ENCODE measurements around the gene TSPAN14.

TSPAN14 gene

DNA sequence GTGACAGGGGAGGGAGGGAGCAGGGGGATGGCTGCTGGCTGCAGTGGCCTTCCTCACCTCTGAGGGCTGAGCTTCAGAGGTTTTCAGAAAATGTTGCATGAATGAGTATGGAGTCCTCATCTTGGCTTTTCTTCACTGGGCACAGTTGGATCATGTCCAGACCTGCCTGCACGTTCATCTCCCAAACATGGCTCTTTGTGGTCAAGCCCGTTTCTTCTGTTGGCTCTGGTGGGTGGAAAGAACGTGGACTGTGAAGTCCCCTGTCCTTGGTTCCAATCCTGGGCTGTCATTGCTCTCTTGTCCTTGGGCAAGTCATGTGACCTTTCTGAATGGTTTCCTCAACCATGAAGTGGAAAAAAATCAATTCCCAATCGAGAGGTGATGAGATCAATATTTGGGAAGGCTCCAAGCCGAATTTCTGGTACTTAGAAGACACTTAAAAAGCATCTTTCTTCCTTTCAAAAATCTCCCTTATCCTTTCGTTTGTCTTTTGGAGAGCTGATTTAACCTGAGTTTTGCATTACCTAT, 34.5 kb downstream of the TSPAN14 start:
- Histone ChIP-seq H3K4me3 (ENCODE audit: low read depth, low read length, poor library complexity, severe bottlenecking) (no peak overlapping the region), H2AFZ (ENCODE audit: low read length) (no peak overlapping the region), H3K9ac (ENCODE audit: low read length) (no peak overlapping the region), H3K4me1 (ENCODE audit: insufficient read depth, low read length, severe bottlenecking) (peaks cover 35% of the 10 kb centered on the region), H3K27ac (ENCODE audit: low read depth, low read length, poor library complexity, severe bottlenecking) (no peak overlapping the region), H3F3A (ENCODE audit: insufficient read depth, low read length) (no peaks in the 10 kb centered on the region), H3K4me2 (ENCODE audit: low read length) (no peak overlapping the region), H3K9me3 (ENCODE audit: low read length) (no peaks in the 10 kb centered on the region), H3K79me2 (ENCODE audit: insufficient read depth, low read length) (peaks cover 22% of the 10 kb centered on the region), H4K20me1 (ENCODE audit: insufficient read depth, low read length) (no peaks in the 10 kb centered on the region), H3K9me2 (ENCODE audit: low read depth, low read length) (no peaks in the 10 kb centered on the region), H3K36me3 (ENCODE audit: insufficient read depth, low read length) (peaks cover 42% of the 10 kb centered on the region; the same call in 1 of the 2 replicates), H3K27me3 (ENCODE audit: insufficient read depth, low read length) (no peaks in the 10 kb centered on the region)
- no peak for TF ChIP-seq CTCF (IDR thresholded peaks at IDR 0.05; ENCODE audit: low read length)
- no peak for TF ChIP-seq EZH2 (IDR thresholded peaks at IDR 0.05; ENCODE audit: borderline replicate concordance, low read length)

DNA sequence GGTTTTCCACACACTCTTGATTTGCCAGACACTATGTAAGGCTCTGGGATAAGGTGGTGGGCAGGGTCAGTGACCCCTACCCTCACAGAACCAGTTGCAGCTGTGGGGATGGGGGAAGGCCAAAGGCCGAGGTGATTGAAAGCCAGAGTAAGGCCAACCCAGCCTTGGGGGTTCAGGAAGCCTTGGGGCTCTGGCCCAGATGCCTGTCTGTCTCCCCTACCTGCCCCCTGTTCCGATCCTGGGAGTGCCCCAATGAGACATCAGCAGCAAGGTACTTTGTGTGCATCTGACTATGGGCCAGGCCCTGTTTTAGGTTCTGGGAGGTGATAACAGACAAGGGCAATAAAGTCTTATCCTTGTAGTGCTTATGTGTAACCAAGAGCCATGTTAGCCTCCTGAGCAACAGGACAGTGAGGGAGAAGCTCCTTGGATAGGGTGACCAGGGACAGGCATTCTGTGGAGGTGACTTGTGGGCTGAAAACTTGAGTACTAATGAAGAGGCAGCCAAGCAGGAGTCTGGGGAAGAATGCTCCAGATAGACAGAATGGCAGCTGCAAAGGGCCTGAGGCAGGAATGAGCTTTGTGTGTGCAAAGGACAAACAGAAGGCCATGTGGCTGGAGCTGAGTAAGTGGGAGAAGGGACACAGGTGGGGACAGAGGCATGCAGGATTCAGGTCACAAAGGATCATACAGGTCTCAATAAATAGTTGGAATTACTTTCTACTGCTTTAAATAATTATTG, 35.4 kb downstream of the TSPAN14 start:
- Histone ChIP-seq H4K20me1 (ENCODE audit: insufficient read depth, low read length) (no peaks in the 10 kb centered on the region), H3K4me2 (ENCODE audit: low read length) (no peak overlapping the region), H3K9me3 (ENCODE audit: low read length) (no peaks in the 10 kb centered on the region), H2AFZ (ENCODE audit: low read length) (no peak overlapping the region), H3K4me3 (ENCODE audit: low read depth, low read length, poor library complexity, severe bottlenecking) (no peak overlapping the region), H3K27me3 (ENCODE audit: insufficient read depth, low read length) (no peaks in the 10 kb centered on the region), H3K79me2 (ENCODE audit: insufficient read depth, low read length) (peaks cover 17% of the 10 kb centered on the region; the same call in 1 of the 2 replicates), H3F3A (ENCODE audit: insufficient read depth, low read length) (no peaks in the 10 kb centered on the region), H3K36me3 (ENCODE audit: insufficient read depth, low read length) (peaks cover 51% of the 10 kb centered on the region; the same call in 1 of the 2 replicates), H3K9me2 (ENCODE audit: low read depth, low read length) (no peaks in the 10 kb centered on the region), H3K4me1 (ENCODE audit: insufficient read depth, low read length, severe bottlenecking) (peaks cover 30% of the 10 kb centered on the region), H3K9ac (ENCODE audit: low read length) (no peak overlapping the region), H3K27ac (ENCODE audit: low read depth, low read length, poor library complexity, severe bottlenecking) (no peak overlapping the region)
- TF ChIP-seq EZH2 (IDR thresholded peaks at IDR 0.05; ENCODE audit: borderline replicate concordance, low read length) (no peak), CTCF (IDR thresholded peaks at IDR 0.05; ENCODE audit: low read length) (no peak)

- Histone ChIP-seq H3K9me3 (ENCODE audit: low read length) (0 out of 2 replicates have a peak, but pooled peaks cover 4% of the 10 kb centered on the region), H3K27me3 (ENCODE audit: insufficient read depth, low read length) (no peaks in the 10 kb centered on the region), H4K20me1 (ENCODE audit: insufficient read depth, low read length) (no peaks in the 10 kb centered on the region), H3F3A (ENCODE audit: insufficient read depth, low read length) (no peaks in the 10 kb centered on the region), H3K9ac (ENCODE audit: low read length) (no peak overlapping the region), H3K4me2 (ENCODE audit: low read length) (no peak overlapping the region), H2AFZ (ENCODE audit: low read length) (no peak overlapping the region), H3K4me3 (ENCODE audit: low read depth, low read length, poor library complexity, severe bottlenecking) (no peak overlapping the region), H3K27ac (ENCODE audit: low read depth, low read length, poor library complexity, severe bottlenecking) (no peak overlapping the region), H3K79me2 (ENCODE audit: insufficient read depth, low read length) (peaks cover 9% of the 10 kb centered on the region; the same call in 1 of the 2 replicates), H3K36me3 (ENCODE audit: insufficient read depth, low read length) (peaks cover 68% of the 10 kb centered on the region), H3K9me2 (ENCODE audit: low read depth, low read length) (no peaks in the 10 kb centered on the region), H3K4me1 (ENCODE audit: insufficient read depth, low read length, severe bottlenecking) (peaks cover 13% of the 10 kb centered on the region)
- TF ChIP-seq EZH2 (IDR thresholded peaks at IDR 0.05; ENCODE audit: borderline replicate concordance, low read length) = no peak
- TF ChIP-seq CTCF (IDR thresholded peaks at IDR 0.05; ENCODE audit: low read length) = no peak
These were observed 37.4 kb downstream of the TSPAN14 start for GRCh38 chr10:80491251-80492102.

All from OCI-LY1 (cell line).